Inflammatory macrophage (primary cell): Measurements from ENCODE around the gene CCT7.

Experiments used
- DNase-seq, 2 donors: peaks; one replicate each; pipeline ENCODE4 v3.0.0-alpha.2; 2020 to 2022

Gene CCT7

GRCh38 chr2:73268830-73269685 is 35.0 kb downstream of the CCT7 start:
- peak in 1 of 2 donors; percentile 18 for DNase-seq

- DNase-seq, result no peak
Observed at GRCh38 chr2:73269686-73270465, 35.8 kb downstream of the CCT7 start.

- DNase-seq, result no peak
Observed at GRCh38 chr2:73272270-73272669, 38.2 kb downstream of the CCT7 start.

GRCh38 chr2:73279852-73280251 is 45.7 kb downstream of the CCT7 start:
- DNase-seq, result no peak

GRCh38 chr2:73281244-73281643 is 47.1 kb downstream of the CCT7 start:
- DNase-seq, result no peak

GRCh38 chr2:73282924-73283544 is 48.9 kb downstream of the CCT7 start:
- DNase-seq, result no peak

- peak in 1 of 2 donors; percentile 3 for DNase-seq
Observed at GRCh38 chr2:73283545-73284295, 49.6 kb downstream of the CCT7 start.

- DNase-seq, result peak; percentile 35 to 64
Observed at GRCh38 chr2:73284296-73285158, 50.4 kb downstream of the CCT7 start, which contains the start of gene FBXO41. TSS of gene FBXO41 (minus strand) at chr2:73284478. CDS start at chr2:73269630, 14,848 bp downstream.

GRCh38 chr2:73285159-73285739 is 51.1 kb downstream of the CCT7 start:
- DNase-seq, result peak; percentile 85 to 87

- DNase-seq, result no peak
Observed at GRCh38 chr2:73286134-73286655, 52.1 kb downstream of the CCT7 start.

- DNase-seq, result no peak
Observed at GRCh38 chr2:73289304-73289703, 55.2 kb downstream of the CCT7 start.

- peak; percentile 32 to 56 for DNase-seq
Observed at GRCh38 chr2:73290049-73290839, 56.1 kb downstream of the CCT7 start.

- peak; percentile 46 to 70 for DNase-seq
Observed at GRCh38 chr2:73291093-73291460, 57.0 kb downstream of the CCT7 start.

GRCh38 chr2:73291461-73292315 is 57.6 kb downstream of the CCT7 start:
- DNase-seq, result peak; percentile 18 to 49

- DNase-seq, result no peak
Observed at GRCh38 chr2:73292316-73292905, 58.3 kb downstream of the CCT7 start.

- DNase-seq, result no peak
Observed at GRCh38 chr2:73292906-73293533, 58.9 kb downstream of the CCT7 start.

GRCh38 chr2:73293534-73294171 is 59.5 kb downstream of the CCT7 start, which contains the start of gene EGR4:
TSS of gene EGR4 (minus strand) at chr2:73293548. CDS start at chr2:73293317, 231 bp downstream.
- peak; percentile 82 to 89 for DNase-seq
